Measurements from ENCODE around the gene METTL2B.
"Not testable (repeated sequence)": the region's sequence is repeated elsewhere in the genome, so short reads cannot be mapped to it uniquely, and the experiment has no call there.

- TF ChIP-seq CTCF, POLR2A (IDR thresholded peaks at IDR 0.05): not testable (repeated sequence)
Measured at GRCh38 chr7:128476402-128477335, at the start of gene METTL2B.
